KG1 (cell line): ENCODE results near the gene DDX31.

Experiments used
- DNase-seq: peaks from one replicate; lab custom pipeline; 2025; lab: John Stamatoyannopoulos, UW

The DDX31 gene

DNA sequence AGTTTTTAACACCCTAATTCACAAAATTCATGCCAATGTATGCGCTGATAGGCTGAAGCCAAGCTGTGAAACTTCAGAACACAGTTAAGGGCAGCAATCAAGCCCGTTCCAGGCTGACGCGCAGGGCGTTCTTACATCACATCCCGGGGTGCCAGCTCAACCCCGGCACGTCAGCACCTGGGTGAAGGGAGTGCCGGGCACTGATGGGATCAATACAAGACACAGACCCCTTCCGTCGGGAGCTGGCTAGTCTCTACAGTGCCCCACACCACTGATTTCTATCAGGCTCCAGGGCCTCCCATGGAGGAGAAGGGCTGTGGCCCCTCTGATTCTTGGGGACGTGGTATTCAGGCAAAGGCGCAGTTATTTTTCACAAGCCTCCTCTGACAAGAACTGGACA is 75.4 kb downstream of the DDX31 start:
- no peak for DNase-seq

DNA sequence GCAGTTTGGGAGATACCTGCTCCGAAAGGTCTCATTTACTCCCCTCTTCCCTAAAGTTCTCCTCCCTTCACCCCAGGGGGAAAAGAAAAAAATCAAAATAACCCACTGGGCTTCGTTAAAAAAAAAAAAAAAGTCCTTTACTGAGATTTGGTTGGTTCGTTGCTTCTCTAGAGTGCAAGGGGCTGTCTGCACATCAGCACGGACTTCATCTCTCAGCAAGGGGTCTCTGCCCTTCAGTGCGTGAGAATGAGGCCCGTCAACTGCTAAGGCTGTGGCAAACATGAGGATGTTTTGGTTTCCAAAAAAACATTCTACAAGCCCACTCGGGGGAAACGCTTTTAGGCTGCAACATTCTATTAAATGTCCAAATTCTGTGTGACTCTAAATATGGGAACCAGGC is 77.3 kb downstream of the DDX31 start:
- no peak for DNase-seq

DNA sequence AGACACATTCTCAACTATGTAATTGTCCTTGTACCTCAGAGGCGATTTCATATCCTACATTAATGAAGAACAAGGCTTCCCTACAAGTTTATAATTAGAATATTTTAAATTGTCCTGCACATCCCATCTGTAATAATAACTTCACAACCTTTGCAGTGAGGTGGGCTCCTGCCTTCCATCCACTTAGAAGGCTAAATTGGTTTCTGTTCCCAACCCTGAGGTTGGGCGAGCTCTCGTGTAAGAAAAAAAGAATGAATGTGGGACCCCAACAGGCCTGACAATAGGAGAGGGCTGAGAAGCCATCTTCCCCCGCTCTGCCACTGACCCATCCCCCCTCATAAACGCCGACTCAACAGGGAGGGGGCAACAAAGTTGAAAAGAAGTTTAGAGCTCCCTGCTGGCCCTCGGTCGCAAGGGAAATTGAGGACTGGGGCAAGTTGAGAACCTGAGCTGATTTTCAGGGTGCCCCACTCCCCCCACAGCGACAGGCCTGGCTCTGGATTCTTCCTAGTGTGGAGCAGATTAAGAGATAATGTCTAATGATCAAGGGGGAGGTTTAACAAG is 78.0 kb downstream of the DDX31 start:
- DNase-seq: no peak

DNA sequence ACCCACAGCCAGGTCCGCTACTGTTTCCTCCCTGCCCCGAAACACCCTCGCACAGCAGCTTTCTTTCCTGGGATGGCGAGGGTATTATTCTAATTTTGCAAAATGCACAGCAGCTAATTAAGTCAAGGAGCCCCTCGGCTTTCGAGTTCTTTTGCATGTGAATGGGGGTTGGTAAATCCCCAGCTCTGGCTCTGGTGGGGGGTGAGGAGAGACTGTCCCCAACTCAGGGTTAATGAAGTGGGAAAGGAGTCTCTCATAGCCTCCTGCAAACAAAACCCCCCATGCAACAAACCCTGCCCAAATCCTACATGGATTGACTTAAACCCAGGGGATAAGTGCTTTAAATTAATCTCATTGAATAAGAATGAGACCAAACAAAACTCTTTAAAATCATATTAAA is 78.5 kb downstream of the DDX31 start:
- DNase-seq: no peak

DNA sequence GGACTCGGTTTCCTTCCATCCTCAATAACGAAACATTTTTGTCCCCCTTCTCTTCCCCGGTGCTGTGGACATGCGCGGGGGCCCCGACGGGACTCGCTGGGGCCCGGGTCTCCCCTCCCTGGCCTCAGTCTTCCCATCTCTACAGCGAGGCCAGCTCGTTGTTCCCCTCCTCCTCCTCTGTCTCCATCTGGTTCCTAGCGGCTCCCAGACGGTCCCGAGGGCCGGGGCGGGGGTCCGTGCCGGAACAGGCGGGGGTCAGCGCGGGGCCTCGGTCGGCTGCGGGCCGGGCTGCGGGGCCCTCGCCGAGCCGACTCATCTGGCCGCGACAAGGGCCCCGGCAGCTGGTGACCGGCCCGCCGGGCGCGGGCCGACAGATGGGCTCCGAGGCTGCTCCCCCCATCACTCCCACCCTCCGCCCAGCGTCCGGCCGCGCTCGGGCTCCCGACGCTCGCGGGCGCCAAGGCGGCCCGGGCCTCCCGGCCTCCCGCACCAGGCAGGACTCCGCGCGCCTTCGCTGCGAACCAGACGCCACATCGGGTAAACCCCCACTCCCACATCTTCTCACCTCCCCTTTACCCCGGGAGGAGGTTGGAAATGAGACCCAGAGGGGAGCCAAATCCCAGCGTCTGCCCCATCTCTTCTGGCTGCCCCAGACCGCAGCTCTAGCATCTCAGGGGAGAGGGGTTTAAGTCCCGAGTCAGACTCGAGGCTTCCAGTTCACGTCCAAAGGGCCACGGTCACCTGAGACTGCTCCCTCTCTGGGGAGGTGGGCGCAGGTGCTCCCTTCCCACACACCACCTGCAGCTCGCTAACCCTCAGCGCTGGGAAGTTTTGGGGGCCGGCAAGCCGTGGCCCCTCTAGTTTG is 79.2 kb downstream of the DDX31 start:
- DNase-seq: no peak

DNA sequence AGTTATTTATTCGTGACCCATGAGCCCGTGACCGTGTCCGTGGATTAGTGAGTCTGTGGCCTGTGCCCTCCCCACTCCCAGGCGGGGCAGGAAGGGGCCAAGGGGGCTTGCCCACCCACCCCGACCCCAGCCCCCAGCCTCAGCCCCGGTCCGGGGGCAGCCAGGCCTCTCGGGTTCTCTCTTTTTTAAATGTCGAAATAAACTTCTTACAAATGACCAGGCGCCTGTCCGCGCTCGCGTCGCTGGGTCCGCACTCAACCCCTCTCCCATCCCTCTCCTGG is 79.8 kb downstream of the DDX31 start:
- no peak for DNase-seq

DNA sequence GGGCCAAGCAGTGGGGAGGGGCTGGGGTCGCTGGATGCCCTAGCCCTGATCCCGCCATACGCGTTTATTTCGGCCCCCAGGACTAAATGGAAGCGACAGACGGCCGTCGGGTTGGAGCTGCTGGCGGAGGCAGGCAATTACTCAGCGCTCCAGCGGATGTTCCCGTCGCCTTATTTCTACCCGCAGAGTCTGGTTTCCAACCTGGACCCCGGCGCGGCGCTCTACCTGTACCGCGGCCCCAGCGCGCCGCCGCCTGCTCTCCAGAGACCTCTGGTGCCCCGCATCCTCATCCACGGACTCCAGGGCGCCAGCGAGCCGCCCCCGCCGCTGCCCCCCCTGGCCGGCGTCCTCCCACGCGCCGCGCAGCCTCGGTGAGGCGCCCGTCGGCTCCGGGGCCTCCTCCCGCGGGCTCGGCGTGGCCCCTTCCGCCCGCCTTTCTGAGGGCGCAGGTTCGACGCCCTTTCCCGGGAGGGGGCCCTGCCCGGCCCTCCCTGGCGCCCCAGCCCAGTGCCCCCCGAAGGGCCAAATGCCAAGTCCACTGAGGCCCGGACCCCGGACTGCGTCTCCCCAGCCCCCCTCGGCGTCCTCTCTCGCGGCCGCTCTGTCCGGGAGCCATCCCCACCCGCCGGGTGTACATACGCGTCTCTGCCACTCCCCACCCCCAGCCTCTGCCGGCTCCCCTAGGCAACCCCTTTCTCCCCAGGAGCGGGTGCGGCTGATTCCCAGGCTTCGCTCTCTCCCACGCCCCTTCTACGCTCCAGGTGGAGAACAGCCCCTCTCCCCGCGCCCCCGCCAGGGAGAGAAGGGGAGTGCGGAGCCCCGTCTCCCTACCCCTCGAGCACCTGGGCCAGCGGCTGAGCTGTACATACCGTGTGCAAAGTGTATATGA is 80.4 kb downstream of the DDX31 start:
- no peak for DNase-seq

DNA sequence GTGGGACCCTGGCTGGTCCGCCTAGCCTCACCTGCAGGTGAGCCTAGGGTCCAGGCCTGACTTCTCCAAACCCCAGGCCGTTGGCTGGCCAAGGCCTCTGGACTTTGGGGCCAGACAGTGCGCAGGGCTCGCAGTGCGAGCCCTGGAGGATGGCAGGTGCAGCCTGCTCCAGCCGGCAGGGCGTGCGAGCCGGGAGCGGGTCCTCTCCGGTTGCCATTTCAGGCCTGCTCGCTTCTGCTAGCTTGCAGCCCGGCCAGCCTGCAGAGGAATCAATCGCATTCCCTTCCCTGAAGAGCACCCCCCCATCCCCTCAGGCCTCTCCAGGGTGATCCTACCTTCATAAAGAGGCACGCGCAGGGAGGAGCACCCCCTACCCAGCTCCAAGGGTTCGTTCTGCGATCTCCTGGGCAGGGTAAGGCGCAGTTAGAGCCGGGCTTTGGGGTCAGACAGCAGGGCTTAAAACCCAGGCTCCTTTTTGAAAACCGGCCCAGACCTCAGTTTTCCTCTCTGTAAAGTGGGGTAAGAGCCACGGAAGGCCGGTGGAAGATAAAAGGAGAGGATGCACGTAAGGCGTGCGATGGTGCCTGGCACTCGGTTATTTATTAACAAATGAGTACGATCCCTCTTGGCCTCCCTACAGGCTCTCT is 81.2 kb downstream of the DDX31 start:
- DNase-seq: no peak

DNA sequence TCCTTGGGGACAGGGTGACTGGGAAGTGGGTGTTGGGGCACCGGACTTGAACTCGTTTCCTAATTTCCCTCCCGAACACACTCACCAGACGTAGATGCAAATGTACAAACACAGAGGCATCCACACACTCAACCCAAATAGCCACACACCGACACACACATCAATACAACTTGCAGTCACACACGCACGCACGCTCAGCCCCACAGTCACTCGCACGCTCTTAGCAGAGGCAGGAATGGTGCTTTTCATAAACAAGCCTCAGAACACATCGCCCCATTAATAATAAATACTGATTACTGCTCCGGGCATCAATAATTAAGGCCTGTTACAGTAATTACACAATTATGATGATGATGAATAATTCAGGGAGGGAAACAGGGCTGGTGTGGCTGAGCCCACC is 81.7 kb downstream of the DDX31 start:
- no peak for DNase-seq

DNA sequence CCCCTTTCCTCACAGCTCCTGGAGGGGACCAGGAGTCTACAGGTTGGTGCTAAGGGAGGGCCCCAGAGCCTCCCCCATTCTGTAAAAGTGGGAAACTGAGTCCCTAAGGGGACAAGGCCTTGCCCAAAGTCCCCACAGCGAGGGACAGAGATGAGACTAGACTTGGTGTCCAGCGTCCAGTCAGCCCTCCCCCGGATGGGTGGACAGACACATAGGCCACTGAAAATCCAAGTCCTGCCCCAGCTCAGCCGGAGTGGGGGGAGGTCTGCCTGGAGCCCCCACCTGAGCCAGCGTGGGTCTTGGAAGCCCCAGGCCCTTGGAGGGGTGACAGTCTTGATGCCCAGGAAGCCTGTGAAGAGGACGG is 82.2 kb downstream of the DDX31 start:
- no peak for DNase-seq

DNA sequence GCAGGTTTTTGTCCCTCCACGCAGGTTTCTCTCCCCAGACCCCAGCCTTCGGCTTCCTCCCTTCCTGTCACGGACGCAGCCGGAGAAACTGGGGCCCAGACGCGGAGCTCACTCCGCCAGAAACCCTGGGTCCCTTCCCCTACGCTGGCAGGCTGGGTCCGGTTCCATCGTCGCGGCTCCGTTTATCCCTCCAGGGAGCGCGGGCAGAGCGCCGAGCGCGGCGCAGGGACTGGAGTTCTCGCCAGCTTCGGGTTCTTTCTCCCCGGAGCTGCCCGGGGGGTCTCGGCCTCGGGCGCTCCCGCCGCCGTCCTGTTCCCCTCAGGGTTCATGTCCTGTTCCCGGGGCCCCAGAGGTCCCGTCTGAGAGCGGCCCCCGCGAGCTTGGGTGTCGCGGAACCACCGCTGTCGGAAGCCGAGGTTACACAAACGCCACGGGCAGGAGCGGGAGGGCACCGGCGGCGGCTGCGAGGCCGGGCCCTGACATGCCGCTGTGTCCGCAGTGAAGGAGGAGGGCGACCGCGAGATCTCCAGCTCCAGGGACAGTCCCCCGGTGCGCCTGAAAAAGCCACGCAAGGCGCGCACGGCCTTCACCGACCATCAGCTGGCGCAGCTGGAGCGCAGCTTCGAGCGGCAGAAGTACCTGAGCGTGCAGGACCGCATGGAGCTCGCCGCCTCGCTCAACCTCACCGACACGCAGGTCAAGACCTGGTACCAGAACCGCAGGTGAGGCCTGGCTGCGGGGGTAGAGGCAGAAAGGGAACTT is 82.8 kb downstream of the DDX31 start:
- no peak for DNase-seq

DNA sequence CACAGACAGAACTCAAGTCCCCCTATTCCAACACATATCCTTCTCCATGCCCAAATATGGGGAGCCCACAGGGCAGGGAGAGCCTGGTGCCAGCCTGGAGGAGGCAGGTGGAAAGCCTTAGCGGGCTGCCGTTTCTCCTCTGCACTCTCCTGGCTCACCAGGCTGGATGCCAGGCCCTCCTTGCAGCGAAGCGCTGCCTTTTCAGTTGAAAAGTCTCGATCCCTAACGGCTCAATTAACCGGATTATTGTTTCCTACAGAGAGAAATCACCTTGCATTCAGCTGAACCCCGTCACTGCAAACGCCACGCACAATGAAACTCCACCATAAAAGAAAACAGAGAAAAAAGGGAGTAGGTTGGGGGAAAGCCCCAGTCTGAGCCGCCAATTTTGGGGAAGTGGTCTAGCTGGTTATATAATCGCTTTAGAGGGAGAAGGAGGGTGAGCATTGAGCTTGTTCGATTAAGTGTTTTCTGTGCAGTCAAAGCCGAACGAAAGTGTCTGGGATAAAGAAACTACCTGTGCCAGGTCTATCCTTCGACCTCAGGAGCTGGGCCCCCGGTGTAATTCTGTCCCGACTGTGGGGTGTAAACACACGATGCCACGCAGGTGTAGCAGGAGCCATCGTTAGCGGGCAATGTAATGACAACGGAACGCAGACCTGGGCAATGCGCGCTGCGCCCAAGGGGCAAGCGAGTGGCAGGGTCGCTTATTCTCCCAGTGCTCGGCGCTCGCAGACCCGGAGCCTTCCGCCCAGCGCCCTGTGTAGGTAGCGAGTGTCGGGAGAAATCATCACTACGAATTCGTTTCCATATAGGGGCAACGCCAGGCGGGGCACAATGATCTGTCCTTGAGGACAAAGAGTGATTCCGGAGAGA is 83.6 kb downstream of the DDX31 start:
- no peak for DNase-seq

DNA sequence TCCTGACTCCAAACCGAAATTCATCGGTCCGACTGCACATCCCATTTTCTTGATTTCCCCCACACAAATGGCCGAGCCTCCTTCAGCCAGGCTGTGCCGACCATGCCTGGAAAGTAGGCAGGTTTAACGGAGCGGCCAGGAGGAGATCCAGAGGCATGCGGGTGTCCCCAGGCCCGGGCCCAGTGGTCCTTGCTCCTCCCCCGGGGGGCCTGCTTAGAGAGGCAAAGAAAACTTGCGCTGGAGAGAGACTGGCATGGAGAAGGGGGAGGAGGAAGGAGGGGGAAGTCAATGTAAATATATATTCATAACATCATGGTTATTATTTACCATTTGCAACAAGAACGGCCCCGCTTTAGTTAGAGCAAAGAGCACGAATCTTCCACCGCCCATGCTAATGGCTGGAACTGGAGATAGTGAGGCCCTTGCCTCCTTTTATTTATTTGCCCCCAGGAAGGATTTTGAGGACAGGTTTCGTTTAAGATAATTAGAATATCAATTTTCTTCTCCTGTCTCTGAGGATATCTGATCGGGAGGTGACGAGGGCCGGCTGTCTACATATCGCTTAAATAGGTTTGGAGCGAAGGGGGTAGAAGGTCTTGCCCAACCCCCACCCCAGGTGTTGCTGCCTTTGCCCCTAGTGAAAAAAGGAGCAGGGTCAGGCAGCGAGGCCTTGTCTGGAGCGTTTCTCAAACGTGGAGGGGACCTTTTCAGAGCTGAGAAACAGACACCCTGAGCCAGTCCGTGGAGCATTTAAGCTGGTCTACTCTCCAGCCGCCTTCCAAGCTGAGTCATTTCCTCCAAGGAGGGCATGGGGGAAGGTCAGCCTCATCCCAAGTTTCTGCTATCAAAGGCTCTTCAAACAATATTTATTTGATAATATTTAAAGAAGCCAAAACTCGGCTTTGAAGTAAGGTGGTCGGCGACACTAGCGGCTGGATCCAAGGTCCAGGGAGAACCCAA is 84.9 kb downstream of the DDX31 start:
- no peak for DNase-seq

DNA sequence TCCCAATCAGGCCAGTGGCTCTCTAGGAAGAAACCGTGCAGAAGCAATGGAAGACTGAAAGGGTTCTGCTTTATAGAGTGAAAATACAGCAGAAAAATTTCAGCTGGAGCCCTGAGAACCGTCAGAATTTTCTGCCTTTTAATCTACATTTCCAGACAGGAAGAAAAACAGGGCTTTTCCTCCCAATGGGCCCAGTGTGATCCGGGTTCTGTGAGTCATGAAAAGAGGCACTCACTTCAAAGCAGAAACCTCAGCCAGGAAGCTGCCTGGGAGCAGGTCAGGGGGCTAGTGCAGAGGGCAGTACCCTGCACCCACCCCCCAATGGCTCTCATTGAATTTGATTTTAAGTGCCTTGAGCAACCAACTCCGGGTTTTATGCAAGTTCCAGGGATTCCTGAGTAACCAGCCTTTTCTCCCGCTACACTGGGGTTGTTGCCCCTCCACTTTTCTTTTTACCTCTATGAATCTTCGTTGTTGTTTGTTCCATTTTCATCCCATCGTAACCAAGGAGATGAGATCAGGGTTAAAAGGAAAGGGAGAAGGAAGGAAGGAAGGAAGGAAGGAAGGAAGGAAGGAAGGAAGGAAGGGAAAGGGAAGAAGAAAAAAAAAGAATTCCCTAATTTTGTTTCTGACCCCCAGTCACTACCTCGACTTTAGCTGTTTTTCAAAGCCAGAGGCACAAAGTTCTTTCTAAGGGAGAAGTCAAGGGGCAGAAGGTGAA is 86.0 kb downstream of the DDX31 start:
- no peak for DNase-seq

DNA sequence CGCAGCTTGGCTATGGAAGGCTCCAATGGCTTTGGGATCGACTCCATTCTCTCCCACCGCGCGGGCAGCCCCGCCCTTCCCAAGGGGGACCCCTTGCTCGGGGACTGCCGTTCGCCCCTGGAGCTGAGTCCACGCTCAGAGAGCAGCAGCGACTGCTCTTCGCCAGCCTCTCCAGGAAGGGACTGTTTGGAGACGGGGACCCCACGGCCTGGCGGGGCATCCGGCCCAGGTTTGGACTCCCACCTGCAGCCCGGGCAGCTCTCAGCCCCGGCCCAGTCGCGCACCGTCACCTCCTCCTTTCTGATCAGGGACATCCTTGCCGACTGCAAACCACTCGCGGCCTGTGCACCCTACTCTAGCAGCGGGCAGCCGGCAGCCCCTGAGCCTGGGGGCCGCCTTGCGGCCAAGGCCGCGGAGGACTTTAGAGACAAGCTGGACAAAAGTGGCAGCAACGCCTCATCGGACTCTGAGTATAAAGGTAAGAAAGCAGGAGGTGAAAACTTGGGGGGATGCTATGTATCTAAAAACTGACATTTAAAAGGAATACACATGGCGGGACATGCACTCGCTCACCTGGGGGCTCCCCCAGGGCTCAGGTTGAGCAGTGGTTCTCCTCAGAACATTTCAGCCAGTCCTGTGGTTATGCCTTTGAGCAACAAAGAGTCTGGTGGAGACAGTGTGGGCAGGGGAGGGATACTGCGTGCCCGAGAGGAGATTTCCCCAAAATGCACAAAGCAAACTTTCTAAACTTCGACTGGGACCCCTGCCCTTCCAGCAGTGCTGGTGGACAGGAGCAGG is 86.8 kb downstream of the DDX31 start:
- no peak for DNase-seq

DNA sequence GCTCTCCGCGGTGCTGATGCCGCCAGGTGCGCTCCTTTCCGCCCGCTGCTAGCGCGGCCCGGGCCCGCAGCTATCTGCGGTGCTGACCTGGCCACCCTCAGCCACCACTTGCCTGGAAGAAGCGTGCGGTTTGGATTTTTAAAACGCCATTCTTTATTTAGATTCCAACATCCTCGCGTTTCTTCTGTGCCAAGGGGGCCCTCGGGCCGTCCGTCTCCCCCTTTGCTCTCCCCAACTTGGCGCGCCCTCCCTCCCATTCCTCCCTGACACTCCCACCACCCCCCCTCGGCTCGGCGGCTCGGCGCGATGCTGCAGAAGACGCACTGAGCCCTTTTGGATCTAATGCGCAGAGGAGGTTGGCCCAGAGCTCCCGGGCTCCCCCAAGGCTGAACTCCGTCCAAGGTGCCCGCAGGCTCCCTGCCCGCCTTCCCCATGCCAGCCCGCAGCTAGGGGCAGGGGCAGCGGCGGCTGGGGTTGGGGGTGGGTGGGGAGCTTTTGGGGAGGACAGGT is 87.5 kb downstream of the DDX31 start, which contains the start of gene BARHL1:
BARHL1 (plus strand) TSS at position 331 of the 510 bp plus-strand sequence. CDS start 192 bp downstream, outside the sequence.
- no peak for DNase-seq

DNA sequence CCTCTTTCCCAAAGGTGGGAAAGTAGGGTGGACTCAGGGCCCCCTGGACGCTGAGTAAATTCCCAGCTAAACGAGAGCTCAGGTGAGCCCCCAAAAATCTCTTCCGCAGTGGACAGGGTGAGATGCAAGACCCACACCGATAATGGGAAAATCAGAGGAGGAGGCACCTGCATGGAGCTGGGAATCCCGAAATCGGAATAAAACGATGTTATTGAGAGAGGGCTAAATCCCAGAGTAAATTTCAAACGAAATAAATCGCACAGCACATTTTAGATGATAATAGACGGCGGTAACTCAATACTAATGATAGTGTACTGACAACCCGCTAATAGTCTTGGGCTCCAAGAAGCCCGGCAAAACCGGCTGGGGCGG is 90.4 kb downstream of the DDX31 start:
- no peak for DNase-seq

DNA sequence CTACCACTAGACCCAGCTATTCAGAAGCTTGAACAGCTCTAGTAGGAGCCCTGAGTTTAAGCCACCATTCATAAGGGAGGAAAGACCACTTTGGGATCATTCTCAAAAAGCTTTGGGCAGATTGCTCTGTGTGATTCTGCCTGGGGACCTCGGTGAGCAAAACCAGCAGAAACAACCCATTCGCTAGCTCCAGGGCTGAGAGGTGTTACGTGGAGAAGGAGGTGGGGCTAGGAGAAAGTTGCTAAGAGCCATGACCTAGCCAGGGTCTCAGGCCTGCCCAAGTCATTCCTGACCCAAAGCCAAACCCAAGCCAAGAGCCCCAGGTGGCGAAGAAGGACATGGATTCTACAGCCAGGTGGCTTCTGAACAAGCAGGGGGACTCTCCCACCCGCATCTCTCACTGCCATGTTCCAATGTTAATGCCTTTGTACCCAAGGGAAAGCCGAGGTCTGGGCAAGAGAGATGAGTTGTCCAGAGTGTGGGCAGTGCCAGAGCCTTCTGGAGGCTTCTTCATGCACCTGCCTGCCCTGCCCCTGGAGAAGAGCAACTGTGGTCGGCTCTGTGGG is 91.3 kb downstream of the DDX31 start:
- DNase-seq: no peak
